CD14-positive monocyte (primary cell): ENCODE measurements around the gene PPP1R16B. TPM values are rescaled to one million over a fixed set of nuclear protein-coding genes. Genes with fewer than 3 reads are reported as not detected.

Source experiments
- DNase-seq, 3 donors: peaks; one replicate each; pipeline ENCODE4 v3.0.0-alpha.2; 2011 to 2022
- H2AFZ ChIP-seq: 2 replicates; pipeline ENCODE4 v1.6.0; 2012; ENCODE audit warnings: mild to moderate bottlenecking, low read depth, low read length, inconsistent platforms; ENCODE audit not compliant: insufficient read depth, poor library complexity, severe bottlenecking
- H3K27ac ChIP-seq, 2 donors: 1 replicate in 1 of 2; 2 replicates in 1 of 2; pipeline ENCODE4 v1.5.1; 2012 to 2013; ENCODE audit warnings: low read length in 2 of 2, control low read depth in 1 of 2, inconsistent platforms in 1 of 2, low read depth in 1 of 2, mild to moderate bottlenecking in 1 of 2
- H3K27me3 ChIP-seq, 2 donors: one replicate each; pipeline versions ENCODE4 v1.6.0 to v1.6.1; 2011 to 2013; ENCODE audit warnings: low read length in 2 of 2; ENCODE audit not compliant: control insufficient read depth in 2 of 2, insufficient read depth in 2 of 2
- H3K36me3 ChIP-seq, 2 donors: replicated peaks in 1 of 2; 1 replicate in 1 of 2; 2 replicates in 1 of 2; pipeline versions ENCODE4 v1.5.1 to v1.6.1; 2012 to 2013; ENCODE audit warnings: low read length in 2 of 2, control low read depth in 1 of 2, inconsistent platforms in 1 of 2, mild to moderate bottlenecking in 1 of 2; ENCODE audit not compliant: insufficient read depth in 2 of 2, control insufficient read depth in 1 of 2
- H3K4me1 ChIP-seq, 2 donors: 1 replicate in 1 of 2; 2 replicates in 1 of 2; pipeline versions ENCODE4 v1.5.1 to v1.6.1; 2012 to 2013; ENCODE audit warnings: low read length in 2 of 2, control low read depth in 1 of 2, inconsistent platforms in 1 of 2, mild to moderate bottlenecking in 1 of 2, moderate library complexity in 1 of 2; ENCODE audit not compliant: insufficient read depth in 2 of 2, control insufficient read depth in 1 of 2
- H3K4me2 ChIP-seq: replicated peaks from 2 replicates; pipeline ENCODE3; 2012; ENCODE audit warnings: low read length, moderate library complexity, mild to moderate bottlenecking; ENCODE audit not compliant: poor library complexity, severe bottlenecking; ENCODE audit errors: extremely low read depth
- H3K4me3 ChIP-seq, 3 experiments: fragments of 200-600 bp in 1 of 3; sonication (generic) in 1 of 3; replicated peaks in 1 of 3; 1 replicate in 2 of 3; 2 replicates in 1 of 3; pipeline ENCODE4 v1.5.1; 2011 to 2013; ENCODE audit warnings: low read length in 3 of 3, mild to moderate bottlenecking in 3 of 3, control low read depth in 2 of 3, low read depth in 2 of 3, inconsistent platforms in 1 of 3, moderate library complexity in 1 of 3
- H3K79me2 ChIP-seq: 2 replicates; pipeline ENCODE4 v1.6.0; 2012; ENCODE audit warnings: mild to moderate bottlenecking, control low read depth, inconsistent platforms, low read length, moderate library complexity; ENCODE audit not compliant: insufficient read depth
- H3K9ac ChIP-seq: 2 replicates; pipeline ENCODE4 v1.6.0; 2017; ENCODE audit warnings: low read length, mild to moderate bottlenecking; ENCODE audit not compliant: insufficient read depth, poor library complexity, severe bottlenecking
- H3K9me3 ChIP-seq, 2 donors: replicated peaks in 1 of 2; 1 replicate in 1 of 2; 2 replicates in 1 of 2; pipeline versions ENCODE4 v1.5.1 to v1.6.1; 2012 to 2013; ENCODE audit warnings: low read length in 2 of 2, control low read depth in 1 of 2; ENCODE audit not compliant: control insufficient read depth in 1 of 2, insufficient read depth in 1 of 2
- H4K20me1 ChIP-seq: 2 replicates; pipeline ENCODE4 v1.6.0; 2012; ENCODE audit warnings: mild to moderate bottlenecking, low read length, control low read depth, moderate library complexity; ENCODE audit not compliant: insufficient read depth
- H3K27ac Mint-ChIP-seq, 7 donors: one replicate each; pipeline ENCODE4 v1.8.0; 2020; ENCODE audit warnings: mild to moderate bottlenecking in 7 of 7, mixed read lengths in 7 of 7, moderate library complexity in 6 of 7, inconsistent platforms in 2 of 7
- H3K27me3 Mint-ChIP-seq, 3 donors: one replicate each; pipeline ENCODE4 v1.8.0; 2021 to 2022; ENCODE audit warnings: low read depth in 3 of 3, mild to moderate bottlenecking in 3 of 3, mixed read lengths in 3 of 3, moderate library complexity in 3 of 3, inconsistent platforms in 1 of 3
- H3K36me3 Mint-ChIP-seq, 2 donors: one replicate each; pipeline ENCODE4 v1.8.0; 2020; ENCODE audit warnings: mixed read lengths in 2 of 2, inconsistent platforms in 1 of 2, mild to moderate bottlenecking in 1 of 2
- H3K4me1 Mint-ChIP-seq: one replicate; pipeline ENCODE4 v1.8.0; 2020; ENCODE audit warnings: mild to moderate bottlenecking, mixed read lengths
- H3K4me3 Mint-ChIP-seq, 2 donors: one replicate each; pipeline ENCODE4 v1.8.0; 2020; ENCODE audit warnings: mild to moderate bottlenecking in 2 of 2, mixed read lengths in 2 of 2, moderate library complexity in 1 of 2
- H3K9me3 Mint-ChIP-seq, 7 donors: one replicate each; pipeline ENCODE4 v1.8.0; 2020 to 2022; ENCODE audit warnings: mixed read lengths in 7 of 7, mild to moderate bottlenecking in 6 of 7, moderate library complexity in 6 of 7, inconsistent platforms in 2 of 7
- WGBS: methylation state at CpG from one replicate; pipeline ENCODE4 v1.1.5; 2013; ENCODE audit warnings: missing lambda C conversion rate; ENCODE audit not compliant: insufficient coverage; 5-methylcytosine and 5-hydroxymethylcytosine counted together
- intact Hi-C, 2 donors: fragments of 100-400 bp; cut with micrococcal nuclease; formaldehyde crosslinking; loops; one replicate each; pipeline versions ENCODE4 v1.15.0 to v1.15.1; 2023
- polyA plus RNA-seq, 3 donors: library from polyadenylated mRNA; depleted of rRNA in 1 of 3; unstranded in 2 of 3; stranded (reverse) in 1 of 3; fragments of 300-500 nt in 2 of 3; fragments of >200 nt in 1 of 3; fragmentation: Illumina TruSeq in 2 of 3; gene quantifications; 1 replicate in 2 of 3; 2 replicates in 1 of 3; pipeline ENCODE4 v1.2.3, GENCODE V29; 2012 to 2021
- TF ChIP-seq, protein P1 (sequence below): fragments of 200-600 bp; IDR thresholded peaks from one replicate; pipeline ENCODE4 v1.8.0; 2022; ENCODE audit warnings: antibody characterized with exemption, mild to moderate bottlenecking

PPP1R16B gene
- polyA plus RNA-seq, 3 donors: 1.1 to 4.4 (median 1.4) TPM

DNA sequence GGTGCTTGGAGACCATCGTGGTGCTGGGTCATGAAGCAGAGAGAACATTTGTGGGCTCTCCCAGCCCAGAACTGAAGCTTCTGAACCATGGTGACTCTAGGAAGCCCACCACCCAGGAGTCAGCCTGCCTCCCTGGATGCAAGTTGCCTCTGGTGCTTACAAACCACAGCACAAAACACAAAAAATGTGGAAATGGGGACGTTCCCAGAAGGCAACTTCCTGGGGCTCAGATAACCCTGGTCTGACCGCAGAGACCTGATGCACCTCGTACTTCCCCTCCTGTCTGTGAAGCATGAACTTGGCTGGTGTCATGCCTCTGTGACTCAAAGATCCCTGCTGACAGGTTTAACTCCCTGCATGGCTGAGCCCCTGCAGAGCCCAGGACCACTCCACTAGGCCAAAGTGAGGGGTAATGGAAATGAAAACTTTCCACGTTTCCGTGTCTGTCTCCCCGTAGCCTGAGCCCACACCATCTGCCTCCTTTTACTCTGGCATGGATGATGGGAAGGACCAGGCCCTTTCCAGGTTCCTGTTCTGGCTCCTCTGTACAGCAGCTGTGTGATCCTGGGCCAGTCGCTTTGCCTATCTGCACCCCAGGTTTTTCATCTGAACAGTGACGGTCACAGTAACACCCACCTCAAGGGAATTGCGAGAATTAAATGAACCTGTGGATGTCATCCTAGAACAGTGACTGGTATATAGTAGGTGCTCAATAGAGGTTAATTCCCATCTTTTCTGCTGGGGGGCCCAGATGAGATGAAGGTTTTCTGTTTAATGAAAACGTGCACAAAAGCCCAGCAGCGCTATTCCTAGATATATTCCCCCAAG is 57.7 kb downstream of the PPP1R16B start:
- H3K4me3 Mint-ChIP-seq: no peak overlapping the region
- peak; percentile 44 to 75 (median 56) for DNase-seq
- TF ChIP-seq, protein P1, sequence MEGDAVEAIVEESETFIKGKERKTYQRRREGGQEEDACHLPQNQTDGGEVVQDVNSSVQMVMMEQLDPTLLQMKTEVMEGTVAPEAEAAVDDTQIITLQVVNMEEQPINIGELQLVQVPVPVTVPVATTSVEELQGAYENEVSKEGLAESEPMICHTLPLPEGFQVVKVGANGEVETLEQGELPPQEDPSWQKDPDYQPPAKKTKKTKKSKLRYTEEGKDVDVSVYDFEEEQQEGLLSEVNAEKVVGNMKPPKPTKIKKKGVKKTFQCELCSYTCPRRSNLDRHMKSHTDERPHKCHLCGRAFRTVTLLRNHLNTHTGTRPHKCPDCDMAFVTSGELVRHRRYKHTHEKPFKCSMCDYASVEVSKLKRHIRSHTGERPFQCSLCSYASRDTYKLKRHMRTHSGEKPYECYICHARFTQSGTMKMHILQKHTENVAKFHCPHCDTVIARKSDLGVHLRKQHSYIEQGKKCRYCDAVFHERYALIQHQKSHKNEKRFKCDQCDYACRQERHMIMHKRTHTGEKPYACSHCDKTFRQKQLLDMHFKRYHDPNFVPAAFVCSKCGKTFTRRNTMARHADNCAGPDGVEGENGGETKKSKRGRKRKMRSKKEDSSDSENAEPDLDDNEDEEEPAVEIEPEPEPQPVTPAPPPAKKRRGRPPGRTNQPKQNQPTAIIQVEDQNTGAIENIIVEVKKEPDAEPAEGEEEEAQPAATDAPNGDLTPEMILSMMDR: no peak
- H3K27me3 Mint-ChIP-seq: peaks cover 0 to 2% (median under 1%) of the 10 kb centered on the region in 3 donors
- no peaks in the 10 kb centered on the region for H3K9me3 Mint-ChIP-seq
- H3K4me1 Mint-ChIP-seq: peaks cover 55% of the 10 kb centered on the region
- H4K20me1 ChIP-seq: no peaks in the 10 kb centered on the region
- no peak overlapping the region for H2AFZ ChIP-seq
- H3K4me3 ChIP-seq: no peak overlapping the region
- peak overlapping the region in 3 of 7 donors; percentile 38 to 73 (median 72) for H3K27ac Mint-ChIP-seq
- H3K79me2 ChIP-seq: peaks cover 3% of the 10 kb centered on the region
- H3K4me2 ChIP-seq: peak overlapping the region; percentile 22
- H3K9me3 ChIP-seq: no peaks in the 10 kb centered on the region
- no peaks in the 10 kb centered on the region for H3K27me3 ChIP-seq
- intact Hi-C loops: no loop called here
- H3K36me3 ChIP-seq: no peaks in the 10 kb centered on the region
- 67% methylated on average over 8 of the region's 12 CpGs for WGBS
- H3K4me1 ChIP-seq: peaks cover 29 to 37% of the 10 kb centered on the region in 2 donors
- peak overlapping the region in 1 of 2 donors; percentile 37 for H3K27ac ChIP-seq
- H3K36me3 Mint-ChIP-seq: no peaks in the 10 kb centered on the region
- H3K9ac ChIP-seq: no peak overlapping the region

DNA sequence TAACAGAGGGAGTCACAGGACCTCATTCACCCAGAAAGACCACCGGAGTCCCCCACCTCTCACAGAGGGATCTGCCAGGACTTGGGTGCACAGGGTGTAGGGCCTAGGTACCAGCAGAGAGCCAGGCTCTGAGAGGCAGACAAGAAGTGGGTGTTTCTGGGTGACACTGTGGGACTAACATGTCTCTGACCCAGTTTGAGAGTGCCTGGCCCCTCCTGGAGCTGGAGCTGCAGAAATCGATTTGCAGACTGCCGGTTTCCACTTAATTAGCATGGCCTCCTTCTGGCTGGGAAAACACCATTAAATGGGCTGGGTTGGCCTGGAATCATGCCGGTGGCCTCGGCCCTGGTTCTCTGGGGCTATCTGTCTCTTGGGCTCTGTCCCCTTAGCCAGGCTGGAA is 59.2 kb downstream of the PPP1R16B start:
- TF ChIP-seq, protein P1: no peak
- peak overlapping the region in 1 of 7 donors; percentile 29 for H3K27ac Mint-ChIP-seq
- Histone ChIP-seq H3K27ac (peak overlapping the region in 1 of 2 donors; percentile 17), H3K9me3 (no peaks in the 10 kb centered on the region), H2AFZ (no peak overlapping the region), H3K36me3 (no peaks in the 10 kb centered on the region), H3K9ac (no peak overlapping the region), H3K27me3 (no peaks in the 10 kb centered on the region), H3K4me3 (no peak overlapping the region), H3K79me2 (peaks cover 3% of the 10 kb centered on the region), H3K4me1 (peaks cover 19 to 25% of the 10 kb centered on the region in 2 donors), H3K4me2 (no peak overlapping the region), H4K20me1 (no peaks in the 10 kb centered on the region)
- peaks cover 0 to 2% (median 0%) of the 10 kb centered on the region in 3 donors for H3K27me3 Mint-ChIP-seq
- intact Hi-C loops: no loop called here
- no peak for DNase-seq
- WGBS: 93% methylated on average over 2 of the region's 5 CpGs
- H3K36me3 Mint-ChIP-seq: peaks cover 0 to 2% of the 10 kb centered on the region in 2 donors
- peaks cover 41% of the 10 kb centered on the region for H3K4me1 Mint-ChIP-seq
- peaks cover 0 to 5% (median 2%) of the 10 kb centered on the region in 7 donors for H3K9me3 Mint-ChIP-seq
- H3K4me3 Mint-ChIP-seq: no peak overlapping the region
